ENCODE data around the gene SERINC3. TPM values are rescaled to one million over a fixed set of nuclear protein-coding genes. Genes with fewer than 3 reads are reported as not detected.

The SERINC3 gene
- 100 to 1,000 TPM in 2 of 4 donors, 10 to 100 TPM in 2; 89.5 to 104 (median 97.8) TPM for total RNA-seq
- polyA plus RNA-seq: 10 to 100 TPM; 35.6 to 89.2 (median 36.3) TPM
- long read RNA-seq, donor 1, full-length matches to known transcripts: 53 of 66 reads
- long read RNA-seq, donor 1, partial matches to known transcripts: 10 of 66 reads
- long read RNA-seq, donor 1, other reads (novel, unspliced or antisense): 3 of 66 reads
- long read RNA-seq, donor 2, full-length matches to known transcripts: 141 of 164 reads
- long read RNA-seq, donor 2, partial matches to known transcripts: 11 of 164 reads
- long read RNA-seq, donor 2, other reads (novel, unspliced or antisense): 12 of 164 reads

GRCh38 chr20:44521484-44522481 lies at the start of gene SERINC3:
Gene SERINC3 (minus strand): TSS chr20:44522070. CDS start chr20:44521951, 119 bp downstream.
- peak; percentile 6 for TF ChIP-seq CTCF (IDR thresholded peaks at IDR 0.05)
- intact Hi-C loops (cut with DNase I): loop anchor here (5.0 to 10.0 kb wide), 3 partner anchors 61 to 213 kb away; partner anchors contain the start of gene PKIG (in 1 of the 2)
- H3K36me3 ChIP-seq (ENCODE audit: insufficient read depth in 1 of 2, low read depth in 1 of 2): no peaks in the 10 kb centered on the region
- H3K27me3 ChIP-seq (ENCODE audit: insufficient read depth in 3 of 3, low read length in 2 of 3): no peaks in the 10 kb centered on the region
- H3K4me3 ChIP-seq: peak within 1 kb of the TSS; percentile 99
- peak within 1 kb of the TSS; percentile 100 for H3K27ac ChIP-seq
- H3K4me1 ChIP-seq: peaks cover 42% of the 10 kb centered on the region
- DNase-seq: peak; percentile 97 to 98
- 1% methylated on average over 49 of the region's 49 CpGs for WGBS, 3 donors
- ATAC-seq: peak; percentile 99
- H3K9me3 ChIP-seq: no peaks in the 10 kb centered on the region

- H3K4me1 ChIP-seq: peaks cover 37% of the 10 kb centered on the region
- intact Hi-C loops (cut with DNase I): loop anchor here in 1 of 2 donors (5.0 kb wide), 1 partner anchor 39 kb away; no protein-coding TSS in a partner anchor
- H3K27me3 ChIP-seq (ENCODE audit: insufficient read depth in 3 of 3, low read length in 2 of 3): no peaks in the 10 kb centered on the region
- no peak overlapping the region for H3K4me3 ChIP-seq
- no peaks in the 10 kb centered on the region for H3K36me3 ChIP-seq (ENCODE audit: insufficient read depth in 1 of 2, low read depth in 1 of 2)
- H3K27ac ChIP-seq: peak overlapping the region; percentile 96
- WGBS, 3 donors: 72 to 82% (median 74%) methylated on average over 6 of the region's 6 CpGs
- H3K9me3 ChIP-seq: no peaks in the 10 kb centered on the region
- no peak for DNase-seq
- no peak for TF ChIP-seq CTCF (IDR thresholded peaks at IDR 0.05)
- no peak for ATAC-seq
Observed at GRCh38 chr20:44571362-44571988, 49.6 kb upstream of the SERINC3 start.

GRCh38 chr20:44570367-44570766 lies 48.5 kb upstream of the SERINC3 start:
- Histone ChIP-seq H3K36me3 (ENCODE audit: insufficient read depth in 1 of 2, low read depth in 1 of 2) (no peaks in the 10 kb centered on the region), H3K27me3 (ENCODE audit: insufficient read depth in 3 of 3, low read length in 2 of 3) (no peaks in the 10 kb centered on the region), H3K4me1 (peaks cover 33% of the 10 kb centered on the region), H3K9me3 (no peaks in the 10 kb centered on the region), H3K27ac (no peak overlapping the region), H3K4me3 (no peak overlapping the region)
- ATAC-seq (no peak), DNase-seq (no peak)
- intact Hi-C loops (cut with DNase I): loop anchor here in 1 of 2 donors (5.0 kb wide), 1 partner anchor 38 kb away; no protein-coding TSS in a partner anchor
- 97 to 100% (median 99%) methylated on average over 1 of the region's 1 CpG for WGBS, 3 donors
- TF ChIP-seq CTCF (IDR thresholded peaks at IDR 0.05): no peak

- ATAC-seq (no peak), DNase-seq (no peak)
- Histone ChIP-seq H3K36me3 (ENCODE audit: insufficient read depth in 1 of 2, low read depth in 1 of 2) (no peaks in the 10 kb centered on the region), H3K4me3 (no peak overlapping the region), H3K27ac (no peak overlapping the region), H3K27me3 (ENCODE audit: insufficient read depth in 3 of 3, low read length in 2 of 3) (no peaks in the 10 kb centered on the region), H3K9me3 (no peaks in the 10 kb centered on the region), H3K4me1 (peaks cover 18% of the 10 kb centered on the region)
- no peak for TF ChIP-seq CTCF (IDR thresholded peaks at IDR 0.05)
- intact Hi-C loops (cut with DNase I): no loop called here
Observed at GRCh38 chr20:44566811-44567210, 44.9 kb upstream of the SERINC3 start.

All from psoas muscle (tissue), 8 donors.